CD4-positive, CD25-positive, alpha-beta regulatory T cell (primary cell): Measurements from ENCODE around the gene S100A1. TPM values are rescaled to one million over a fixed set of nuclear protein-coding genes. Genes with fewer than 3 reads are reported as not detected.
"Not testable (repeated sequence)": the region's sequence is repeated elsewhere in the genome, so short reads cannot be mapped to it uniquely, and the experiment has no call there.

Source experiments
- ATAC-seq, 2 donors: fragments of 150-1000 bp; cut with Tn5 transposase; one replicate each; pipeline ENCODE4 v1.10.0; 2021; ENCODE audit warnings: low read depth in 2 of 2, moderate number of reproducible peaks in 2 of 2, moderate library complexity in 1 of 2
- DNase-seq, 3 donors: peaks; one replicate each; pipeline versions ENCODE4 v3.0.0 to v3.0.0-alpha.2; 2012 to 2022; ENCODE audit warnings: mixed read lengths in 1 of 3
- H3K27ac ChIP-seq: one replicate; pipeline ENCODE4 v1.7.0; 2013; ENCODE audit warnings: mild to moderate bottlenecking, low read length; ENCODE audit not compliant: insufficient read depth, poor library complexity, severe bottlenecking
- H3K27me3 ChIP-seq: one replicate; pipeline ENCODE4 v1.7.0; 2013; ENCODE audit warnings: low read length; ENCODE audit not compliant: control insufficient read depth, insufficient read depth
- H3K36me3 ChIP-seq: one replicate; pipeline ENCODE4 v1.7.0; 2013; ENCODE audit warnings: mild to moderate bottlenecking, low read length, moderate library complexity; ENCODE audit not compliant: control insufficient read depth, insufficient read depth
- H3K4me1 ChIP-seq: 2 replicates; pipeline ENCODE4 v1.7.0; 2013; ENCODE audit warnings: mild to moderate bottlenecking, low read length; ENCODE audit not compliant: insufficient read depth, control insufficient read depth, poor library complexity, severe bottlenecking
- H3K4me3 ChIP-seq: one replicate; pipeline ENCODE4 v1.7.0; 2013; ENCODE audit warnings: low read depth, mild to moderate bottlenecking, low read length, moderate library complexity
- H3K9me3 ChIP-seq, 2 experiments: 1 replicate in 1 of 2; 2 replicates in 1 of 2; pipeline ENCODE4 v1.7.0; 2013; ENCODE audit warnings: low read length in 2 of 2, mild to moderate bottlenecking in 1 of 2, moderate library complexity in 1 of 2; ENCODE audit not compliant: control insufficient read depth in 2 of 2
- H3K27ac Mint-ChIP-seq, 3 donors: one replicate each; pipeline ENCODE4 v1.8.0; 2020 to 2022; ENCODE audit warnings: mild to moderate bottlenecking in 3 of 3, mixed read lengths in 3 of 3, moderate library complexity in 2 of 3
- H3K27me3 Mint-ChIP-seq: one replicate; pipeline ENCODE4 v1.8.0; 2022; ENCODE audit warnings: mild to moderate bottlenecking, mixed read lengths
- H3K36me3 Mint-ChIP-seq: one replicate; pipeline ENCODE4 v1.8.0; 2020; ENCODE audit warnings: mixed read lengths
- H3K4me1 Mint-ChIP-seq, 4 donors: one replicate each; pipeline ENCODE4 v1.8.0; 2020 to 2022; ENCODE audit warnings: mixed read lengths in 4 of 4, mild to moderate bottlenecking in 1 of 4
- H3K4me3 Mint-ChIP-seq, 4 donors: one replicate each; pipeline ENCODE4 v1.8.0; 2020 to 2022; ENCODE audit warnings: mild to moderate bottlenecking in 4 of 4, mixed read lengths in 4 of 4, moderate library complexity in 3 of 4
- H3K9me3 Mint-ChIP-seq, 7 donors: one replicate each; pipeline ENCODE4 v1.8.0; 2020 to 2022; ENCODE audit warnings: mixed read lengths in 7 of 7, mild to moderate bottlenecking in 3 of 7, moderate library complexity in 2 of 7
- polyA plus RNA-seq, 4 donors: library from polyadenylated mRNA; unstranded; fragments of 300-500 nt; fragmentation: Illumina TruSeq; gene quantifications; one replicate each; pipeline ENCODE4 v1.2.3, GENCODE V29; 2021
- total RNA-seq: library from RNA; stranded (reverse); gene quantifications from one replicate; pipeline ENCODE4 v1.2.3, GENCODE V29; 2022

S100A1 gene
- not detected for total RNA-seq
- not detected for polyA plus RNA-seq

DNA sequence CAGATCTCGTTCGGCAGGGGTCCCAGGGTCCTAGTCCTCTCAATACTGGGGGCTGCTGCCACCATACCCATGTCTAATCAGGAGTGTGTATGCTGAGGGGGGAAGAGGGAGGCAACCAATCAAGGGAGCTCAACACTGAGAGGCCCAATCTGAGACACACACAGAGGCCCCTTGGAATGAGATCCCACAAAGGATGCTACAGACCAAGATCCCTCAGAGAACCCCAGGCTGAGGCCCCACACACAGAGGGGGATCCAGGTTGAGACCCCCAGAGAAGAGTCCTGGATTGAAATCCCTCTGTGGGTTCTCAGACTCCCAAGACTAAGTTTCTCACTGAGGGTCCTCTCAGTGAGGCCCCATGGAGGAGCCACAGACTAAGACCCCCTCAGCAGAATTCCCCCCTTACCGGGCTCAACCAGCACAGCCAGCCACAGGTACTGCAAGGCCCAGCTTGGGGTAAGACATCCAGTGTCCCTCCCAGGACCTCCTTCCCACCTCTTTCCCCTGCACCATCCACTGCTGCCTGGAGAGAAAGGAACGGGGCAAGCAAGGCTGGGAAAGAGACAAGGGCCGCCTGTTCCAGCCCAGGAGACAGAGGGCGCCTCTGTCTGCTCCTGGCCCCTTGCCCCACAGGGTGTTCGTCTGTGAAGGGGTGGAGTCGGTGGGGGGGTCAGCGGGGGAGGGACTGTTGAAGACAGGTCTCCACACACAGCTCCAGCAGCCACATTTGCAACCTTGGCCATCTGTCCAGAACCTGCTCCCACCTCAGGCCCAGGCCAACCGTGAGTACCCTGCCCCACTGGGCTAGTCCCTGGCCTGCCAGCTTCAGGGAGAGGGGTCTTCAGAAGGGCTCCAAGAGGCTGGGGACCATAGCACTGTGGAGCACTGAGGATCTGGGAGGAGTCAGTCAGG is at the start of gene S100A1:
TSS of gene S100A1 (plus strand) at position 720 of the 912 bp plus-strand sequence. CDS start 2,088 bp downstream, outside the sequence.
- H3K9me3 Mint-ChIP-seq, result no peaks in the 10 kb centered on the region
- Histone ChIP-seq H3K4me3 (no peak within 1 kb of the TSS), H3K36me3 (no peaks in the 10 kb centered on the region), H3K9me3 (no peaks in the 10 kb centered on the region), H3K27me3 (no peaks in the 10 kb centered on the region), H3K27ac (no peak within 1 kb of the TSS), H3K4me1 (no peaks in the 10 kb centered on the region)
- H3K36me3 Mint-ChIP-seq, result peaks cover 8% of the 10 kb centered on the region
- H3K27ac Mint-ChIP-seq, result peak within 1 kb of the TSS in 1 of 3 donors; percentile 25
- DNase-seq (no peak), ATAC-seq (no peak)
- H3K4me3 Mint-ChIP-seq, result no peak within 1 kb of the TSS
- peaks cover 0 to 16% (median 3%) of the 10 kb centered on the region in 4 donors for H3K4me1 Mint-ChIP-seq
- H3K27me3 Mint-ChIP-seq, result no peaks in the 10 kb centered on the region

DNA sequence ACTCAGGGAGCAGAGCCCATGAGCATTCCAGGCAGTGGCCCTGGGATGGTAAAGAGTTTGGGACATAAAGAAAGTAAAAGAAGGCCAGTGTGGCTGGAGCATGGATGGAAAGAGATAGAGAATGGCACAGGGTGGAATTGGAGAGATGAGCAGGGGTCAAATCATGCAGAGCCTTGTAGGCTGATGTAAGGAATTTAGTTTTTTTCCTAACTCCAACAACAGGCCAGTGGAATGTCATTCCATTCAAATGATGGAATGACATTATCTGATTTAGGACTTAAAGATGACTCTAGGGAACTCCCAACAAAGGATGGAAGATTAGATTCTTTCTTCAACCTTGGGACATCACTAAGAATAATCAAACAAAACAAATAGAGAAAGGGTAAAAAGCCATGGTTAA is 49.7 kb upstream of the S100A1 start:
- ATAC-seq, result no peak
- no peaks in the 10 kb centered on the region for H3K36me3 ChIP-seq
- H3K36me3 Mint-ChIP-seq, result no peaks in the 10 kb centered on the region
- H3K27me3 Mint-ChIP-seq, result peaks cover 33% of the 10 kb centered on the region
- H3K27ac Mint-ChIP-seq, result peak overlapping the region in 1 of 3 donors; percentile 39
- H3K4me3 Mint-ChIP-seq, result no peak overlapping the region
- no peaks in the 10 kb centered on the region for H3K9me3 ChIP-seq
- no peaks in the 10 kb centered on the region for H3K4me1 Mint-ChIP-seq
- no peaks in the 10 kb centered on the region for H3K9me3 Mint-ChIP-seq
- no peak for DNase-seq
- no peak overlapping the region for H3K4me3 ChIP-seq
- peaks cover 14% of the 10 kb centered on the region for H3K27me3 ChIP-seq
- H3K4me1 ChIP-seq, result no peaks in the 10 kb centered on the region
- no peak overlapping the region for H3K27ac ChIP-seq

DNA sequence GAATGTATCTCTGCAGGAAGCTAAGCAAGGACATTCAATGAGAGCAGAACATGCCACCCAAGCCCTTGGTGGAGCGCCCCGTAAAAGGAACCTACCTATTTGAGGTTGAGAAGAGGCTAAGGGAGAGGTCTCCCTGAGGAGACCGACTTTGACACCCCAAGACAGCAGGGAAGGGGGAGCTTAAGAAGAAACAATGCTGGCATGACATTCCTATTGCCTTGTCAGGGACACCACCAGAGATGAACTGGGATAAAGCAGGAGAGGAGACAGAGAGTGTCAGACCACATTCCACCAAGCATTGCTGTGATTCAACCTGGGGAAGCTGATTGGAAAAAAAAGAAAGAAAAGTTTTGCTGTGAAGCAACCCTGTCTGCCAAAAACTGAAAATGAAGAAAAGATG is 49.3 kb upstream of the S100A1 start:
- H3K27me3 Mint-ChIP-seq, result peaks cover 33% of the 10 kb centered on the region
- H3K9me3 Mint-ChIP-seq, result no peaks in the 10 kb centered on the region

DNA sequence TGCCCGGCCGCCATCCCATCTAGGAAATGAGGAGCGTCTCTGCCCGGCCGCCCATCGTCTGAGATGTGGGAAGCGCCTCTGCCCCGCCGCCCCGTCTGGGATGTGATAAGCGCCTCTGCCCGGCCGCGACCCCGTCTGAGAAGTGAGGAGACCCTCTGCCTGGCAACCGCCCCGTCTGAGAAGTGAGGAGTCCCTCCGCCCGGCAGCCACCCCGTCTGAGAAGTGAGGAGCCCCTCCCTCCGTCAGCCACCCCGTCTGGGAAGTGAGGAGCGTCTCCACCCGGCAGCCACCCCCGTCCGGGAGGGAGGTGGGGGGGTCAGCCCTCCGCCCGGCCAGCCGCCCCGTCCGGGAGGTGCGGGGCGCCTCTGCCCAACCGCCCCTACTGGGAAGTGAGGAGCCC is 45.4 kb upstream of the S100A1 start:
- H3K27ac ChIP-seq, H3K4me1 Mint-ChIP-seq, H3K4me3 ChIP-seq, H3K9me3 ChIP-seq, H3K27me3 ChIP-seq, ATAC-seq, H3K27ac Mint-ChIP-seq, H3K36me3 ChIP-seq, DNase-seq, H3K36me3 Mint-ChIP-seq, H3K4me1 ChIP-seq, H3K9me3 Mint-ChIP-seq, H3K4me3 Mint-ChIP-seq: not testable (repeated sequence)
- peaks cover 38% of the 10 kb centered on the region for H3K27me3 Mint-ChIP-seq

More for the DNA sequence above, 49.3 kb upstream of the S100A1 start:
- Histone ChIP-seq H3K27ac (no peak overlapping the region), H3K27me3 (peaks cover 14% of the 10 kb centered on the region), H3K4me1 (no peaks in the 10 kb centered on the region), H3K36me3 (no peaks in the 10 kb centered on the region), H3K4me3 (no peak overlapping the region), H3K9me3 (no peaks in the 10 kb centered on the region)
- Mint-ChIP-seq H3K36me3 (no peaks in the 10 kb centered on the region), H3K27ac (no peak overlapping the region), H3K4me3 (no peak overlapping the region), H3K4me1 (no peaks in the 10 kb centered on the region)
- ATAC-seq (no peak), DNase-seq (no peak)

DNA sequence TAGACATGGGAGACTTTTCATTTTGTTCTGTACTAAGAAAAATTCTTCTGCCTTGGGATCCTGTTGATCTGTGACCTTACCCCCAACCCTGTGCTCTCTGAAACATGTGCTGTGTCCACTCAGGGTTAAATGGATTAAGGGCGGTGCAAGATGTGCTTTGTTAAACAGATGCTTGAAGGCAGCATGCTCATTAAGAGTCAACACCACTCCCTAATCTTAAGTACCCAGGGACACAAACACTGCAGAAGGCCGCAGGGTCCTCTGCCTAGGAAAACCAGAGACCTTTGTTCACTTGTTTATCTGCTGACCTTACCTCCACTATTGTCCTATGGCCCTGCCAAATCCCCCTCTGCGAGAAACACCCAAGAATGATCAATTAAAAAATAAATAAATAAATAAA is 44.7 kb upstream of the S100A1 start:
- not testable (repeated sequence) for ATAC-seq

DNA sequence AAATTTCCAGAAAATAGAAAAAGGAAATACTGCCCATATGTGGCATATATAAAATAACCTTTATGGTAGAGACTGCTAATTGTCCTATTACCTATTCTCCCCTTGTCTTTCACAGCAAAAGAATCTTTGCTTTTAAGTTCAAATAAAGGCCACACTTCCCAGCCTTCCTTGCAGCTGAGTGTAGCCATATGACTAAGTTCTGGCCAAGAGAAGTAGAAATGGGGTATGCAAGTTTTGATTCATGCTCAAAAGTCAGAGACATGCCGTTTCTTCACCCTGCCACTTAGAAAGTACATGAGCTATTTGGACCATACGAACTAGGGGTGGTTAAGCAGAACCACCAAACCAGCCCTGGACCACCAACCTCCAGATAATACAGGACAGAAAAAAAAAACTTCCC is 44.3 kb upstream of the S100A1 start:
- H3K9me3 ChIP-seq, result no peaks in the 10 kb centered on the region
- DNase-seq, result no peak
- Mint-ChIP-seq H3K27me3 (peaks cover 43% of the 10 kb centered on the region), H3K4me1 (no peaks in the 10 kb centered on the region), H3K36me3 (no peaks in the 10 kb centered on the region), H3K9me3 (no peaks in the 10 kb centered on the region), H3K27ac (no peak overlapping the region), H3K4me3 (no peak overlapping the region)
- H3K4me1 ChIP-seq, result no peaks in the 10 kb centered on the region
- peaks cover 2% of the 10 kb centered on the region for H3K27me3 ChIP-seq
- H3K36me3 ChIP-seq, result no peaks in the 10 kb centered on the region
- H3K4me3 ChIP-seq, result no peak overlapping the region
- no peak overlapping the region for H3K27ac ChIP-seq
- ATAC-seq, result no peak

More for the DNA sequence above, 44.7 kb upstream of the S100A1 start:
- not testable (repeated sequence) for H3K27ac Mint-ChIP-seq, DNase-seq, H3K9me3 Mint-ChIP-seq, H3K4me1 Mint-ChIP-seq, H3K27ac ChIP-seq, H3K9me3 ChIP-seq, H3K36me3 Mint-ChIP-seq, H3K27me3 ChIP-seq, H3K4me1 ChIP-seq, H3K4me3 ChIP-seq, H3K36me3 ChIP-seq, H3K4me3 Mint-ChIP-seq
- peaks cover 40% of the 10 kb centered on the region for H3K27me3 Mint-ChIP-seq

DNA sequence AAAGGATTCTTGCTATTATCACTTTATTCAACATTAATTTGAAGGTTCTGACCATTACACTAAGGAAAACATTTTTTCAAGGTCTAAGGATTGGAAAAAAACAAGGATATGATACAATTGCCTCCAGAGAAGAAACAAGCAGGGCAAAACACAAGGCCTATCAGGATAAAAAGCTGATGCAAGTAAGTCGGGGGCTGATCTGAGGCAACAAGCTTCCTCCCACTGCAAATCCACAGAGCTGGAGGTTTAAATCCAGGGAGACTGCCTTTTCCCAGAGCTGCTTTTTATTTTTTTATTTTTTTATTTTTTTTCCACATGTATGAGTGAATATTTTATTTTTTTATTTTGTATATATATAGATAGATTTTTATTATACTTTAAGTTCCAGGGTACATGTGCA is 43.2 kb upstream of the S100A1 start:
- ATAC-seq, result no peak
- no peaks in the 10 kb centered on the region for H3K4me1 Mint-ChIP-seq
- no peak for DNase-seq
- H3K27ac Mint-ChIP-seq, result no peak overlapping the region
- H3K27me3 Mint-ChIP-seq, result peaks cover 34% of the 10 kb centered on the region
- H3K9me3 Mint-ChIP-seq, result no peaks in the 10 kb centered on the region
- H3K27me3 ChIP-seq, result peaks cover 2% of the 10 kb centered on the region
- no peaks in the 10 kb centered on the region for H3K4me1 ChIP-seq
- no peaks in the 10 kb centered on the region for H3K36me3 ChIP-seq
- H3K9me3 ChIP-seq, result no peaks in the 10 kb centered on the region
- H3K4me3 Mint-ChIP-seq, result no peak overlapping the region
- no peak overlapping the region for H3K27ac ChIP-seq
- H3K36me3 Mint-ChIP-seq, result no peaks in the 10 kb centered on the region
- H3K4me3 ChIP-seq, result no peak overlapping the region

DNA sequence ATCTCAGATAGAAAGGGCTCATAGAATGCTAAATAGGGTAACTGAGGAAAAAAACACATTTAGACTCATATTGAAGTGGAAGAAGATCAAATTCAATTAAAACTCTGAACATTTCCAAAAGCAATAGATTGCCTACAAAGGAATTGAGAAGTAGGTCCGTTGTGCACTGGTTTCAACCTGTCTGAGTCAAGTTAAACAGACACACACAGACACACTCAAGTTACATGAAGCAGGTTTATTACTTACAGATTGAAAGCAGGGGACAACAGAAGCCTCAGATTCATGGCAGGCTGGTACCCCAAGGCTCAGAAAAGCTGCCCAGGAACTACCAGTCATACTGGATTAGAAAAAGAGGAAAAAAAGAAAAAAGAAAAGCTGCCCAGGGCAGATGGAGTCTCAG is 41.9 kb upstream of the S100A1 start:
- no peak overlapping the region for H3K4me3 ChIP-seq
- no peak overlapping the region for H3K27ac Mint-ChIP-seq
- no peaks in the 10 kb centered on the region for H3K4me1 Mint-ChIP-seq
- H3K36me3 ChIP-seq, result no peaks in the 10 kb centered on the region
- no peaks in the 10 kb centered on the region for H3K9me3 ChIP-seq
- no peaks in the 10 kb centered on the region for H3K36me3 Mint-ChIP-seq
- DNase-seq (no peak), ATAC-seq (no peak)
- no peak overlapping the region for H3K27ac ChIP-seq
- no peak overlapping the region for H3K4me3 Mint-ChIP-seq
- H3K27me3 ChIP-seq, result peaks cover 2% of the 10 kb centered on the region
- no peaks in the 10 kb centered on the region for H3K9me3 Mint-ChIP-seq
- no peaks in the 10 kb centered on the region for H3K4me1 ChIP-seq
- peaks cover 31% of the 10 kb centered on the region for H3K27me3 Mint-ChIP-seq
